GM12878 (cell line): ENCODE measurements around the gene NANOS1. TPM values are rescaled to one million over a fixed set of nuclear protein-coding genes. Genes with fewer than 3 reads are reported as not detected.

Experiments
- ATAC-seq: fragments of 200-7000 bp; cut with Tn5 transposase; 3 replicates; pipeline ENCODE4 v1.9.1; 2020; ENCODE audit warnings: mild to moderate bottlenecking, moderate library complexity
- BruUV-seq: library from RNA; stranded (reverse); fragments of 400-500 nt; replicated peaks from 2 replicates; lab custom pipeline; 2021; lab: Mats Ljungman, UMichigan
- CTCF ChIA-PET: fragments of 300-600 bp; sonication (Branson Sonifier 250); formaldehyde crosslinking; extraction: SDS; loops from one replicate; lab custom pipeline; 2021; ENCODE audit warnings: inconsistent platforms; lab: Yijun Ruan, JAX
- POLR2A ChIA-PET: fragments of 350-600 bp; formaldehyde crosslinking; extraction: SDS; loops from one replicate; lab custom pipeline; 2021; ENCODE audit warnings: inconsistent platforms; lab: Charles Lee
- RAD21 ChIA-PET: fragments of 300-600 bp; sonication (Branson Sonifier 250); formaldehyde crosslinking; loops from one replicate; lab custom pipeline; 2023; ENCODE audit warnings: antibody characterized with exemption; ENCODE audit not compliant: unreplicated experiment; lab: Charles Lee
- SMC1A ChIA-PET: fragments of 300-600 bp; sonication (Branson Sonifier 250); formaldehyde crosslinking; loops from one replicate; lab custom pipeline; 2023; ENCODE audit not compliant: unreplicated experiment, uncharacterized antibody; lab: Charles Lee
- DNase-seq: peaks from one replicate; pipeline ENCODE4 v3.0.0-alpha.2; 2011; ENCODE audit warnings: low read depth, low spot score
- FAIRE-seq: peaks from 3 replicates; lab custom pipeline; 2011; peaks lifted over from hg19 to GRCh38; lab: Jason Lieb, UNC
- H2AFZ ChIP-seq: 2 replicates; pipeline ENCODE4 v1.6.0; 2011; ENCODE audit warnings: low read depth, low read length, control low read depth; ENCODE audit not compliant: control insufficient read depth
- H3K27ac ChIP-seq: 2 replicates; pipeline ENCODE4 v1.5.1; 2011; ENCODE audit warnings: control low read depth; ENCODE audit not compliant: control insufficient read depth, insufficient read depth
- H3K27me3 ChIP-seq, 2 experiments: replicated peaks in 1 of 2; 2 replicates each; pipeline versions ENCODE4 v1.6.0 to v1.6.1; 2011; ENCODE audit warnings: low read length in 1 of 2; ENCODE audit not compliant: control insufficient read depth in 2 of 2, insufficient read depth in 2 of 2
- H3K36me3 ChIP-seq, 2 experiments: 2 replicates each; pipeline ENCODE4 v1.5.1; 2011; ENCODE audit warnings: low read length in 1 of 2; ENCODE audit not compliant: control insufficient read depth in 2 of 2, insufficient read depth in 2 of 2
- H3K4me1 ChIP-seq: 2 replicates; pipeline ENCODE4 v1.6.1; 2011; ENCODE audit warnings: mild to moderate bottlenecking, low read length, moderate library complexity, mixed read lengths; ENCODE audit not compliant: control insufficient read depth, insufficient read depth
- H3K4me2 ChIP-seq: 2 replicates; pipeline ENCODE4 v1.6.0; 2011; ENCODE audit warnings: control low read depth; ENCODE audit not compliant: control insufficient read depth, insufficient read depth
- H3K4me3 ChIP-seq: fragments of 200-600 bp; sonication (generic); 2 replicates; pipeline ENCODE4 v1.5.1; 2016
- H3K79me2 ChIP-seq: 2 replicates; pipeline ENCODE4 v1.6.0; 2011; ENCODE audit warnings: low read length; ENCODE audit not compliant: control insufficient read depth, insufficient read depth
- H3K9ac ChIP-seq: 2 replicates; pipeline ENCODE4 v1.8.0; 2011; ENCODE audit warnings: low read length, control low read depth, mixed read lengths; ENCODE audit not compliant: control insufficient read depth, insufficient read depth
- H3K9me3 ChIP-seq: replicated peaks from 3 replicates; pipeline ENCODE4 v1.5.1; 2011; ENCODE audit warnings: mild to moderate bottlenecking, low read length; ENCODE audit not compliant: control insufficient read depth, insufficient read depth
- H4K20me1 ChIP-seq: 2 replicates; pipeline ENCODE4 v1.6.0; 2011; ENCODE audit not compliant: control insufficient read depth, insufficient read depth
- EED ChIP-seq: sonication (generic); IDR thresholded peaks from 2 replicates; pipeline ENCODE4 v1.6.1; 2016; ENCODE audit warnings: antibody characterized with exemption, low read depth
- EP300 ChIP-seq, 2 experiments: fragments of 150-350 bp in 1 of 2; IDR thresholded peaks; 2 replicates each; pipeline ENCODE4 v1.6.1; 2011 to 2012; ENCODE audit warnings: low read depth in 2 of 2, low read length in 2 of 2, borderline replicate concordance in 1 of 2, improper control_type of control experiment in 1 of 2, inconsistent platforms in 1 of 2; ENCODE audit not compliant: control insufficient read depth in 1 of 2
- HCFC1 ChIP-seq: fragments of 150-350 bp; IDR thresholded peaks from 2 replicates; pipeline ENCODE4 v1.6.1; 2014; ENCODE audit warnings: low read length
- HDAC2 ChIP-seq: fragments of 200-600 bp; sonication (generic); IDR thresholded peaks from 2 replicates; pipeline ENCODE4 v1.6.1; 2017
- MTA3 ChIP-seq: IDR thresholded peaks from 2 replicates; pipeline ENCODE4 v1.6.1; 2012; ENCODE audit warnings: low read length, inconsistent platforms, borderline replicate concordance
- SUPT20H ChIP-seq: IDR thresholded peaks from 2 replicates; pipeline ENCODE4 v1.6.1; 2011; ENCODE audit warnings: low read depth, mild to moderate bottlenecking, low read length, moderate library complexity, borderline replicate concordance; ENCODE audit not compliant: control insufficient read depth
- TCF7 ChIP-seq: IDR thresholded peaks from 2 replicates; pipeline ENCODE4 v1.6.1; 2014; ENCODE audit warnings: antibody characterized with exemption, borderline replicate concordance
- ZNF207 ChIP-seq: fragments of 450-650 bp; IDR thresholded peaks from 2 replicates; pipeline ENCODE4 v1.6.1; 2014; ENCODE audit warnings: antibody characterized with exemption, mild to moderate bottlenecking, borderline replicate concordance
- ZNF274 ChIP-seq: IDR thresholded peaks from one replicate; pipeline ENCODE4 v1.8.0; 2011; ENCODE audit not compliant: insufficient read length, insufficient read depth
- WGBS: methylation state at CpG from one replicate; pipeline ENCODE4 v1.1.6; 2016; ENCODE audit warnings: low lambda C conversion rate; ENCODE audit not compliant: insufficient replicate concordance, insufficient coverage; ENCODE audit errors: missing lambda C conversion rate; 5-methylcytosine and 5-hydroxymethylcytosine counted together
- in situ Hi-C: fragments of 300-500 bp; cut with MboI; formaldehyde crosslinking; loops from 9 replicates; pipeline ENCODE4 v1.14.3; 2018; ENCODE audit warnings: mixed read lengths
- intact Hi-C: fragments of 100-400 bp; cut with micrococcal nuclease; formaldehyde crosslinking; loops from one replicate; pipeline ENCODE4 v1.14.2; 2022; ENCODE audit not compliant: unreplicated experiment
- polyA plus RNA-seq, 11 experiments: library from polyadenylated mRNA; depleted of rRNA in 4 of 11; unstranded in 6 of 11; stranded (reverse) in 5 of 11; fragments of >200 nt; fragmentation: Nextera tagmentation in 4 of 11; fragmentation: Illumina TruSeq in 1 of 11; extraction: Ambion mirVana in 4 of 11; extraction: Trizol in 1 of 11; gene quantifications; 1 replicate in 1 of 11; 2 replicates in 10 of 11; pipeline versions ENCODE4 v1.2.1 to v1.2.3, GENCODE V29; 2011 to 2016; ENCODE audit warnings: inconsistent platforms in 2 of 11, missing spikeins in 2 of 11, low read depth in 1 of 11
- total RNA-seq, 4 experiments: library from RNA; depleted of rRNA in 3 of 4; stranded (reverse); fragments of >200 nt in 3 of 4; fragmentation: Illumina TruSeq in 1 of 4; extraction: Trizol in 1 of 4; gene quantifications; 2 replicates each; pipeline versions ENCODE4 v1.2.1 to v1.2.3, GENCODE V29; 2013 to 2021
- TF ChIP-seq, protein P1 (sequence below): fragments of 450-650 bp; formaldehyde crosslinking; IDR thresholded peaks from 2 replicates; pipeline ENCODE4 v1.4.0; 2020; ENCODE audit warnings: mild to moderate bottlenecking, moderate library complexity
- TF ChIP-seq, protein P2 (sequence below): IDR thresholded peaks from 2 replicates; pipeline ENCODE4 v1.6.1; 2011; ENCODE audit warnings: low read depth, mild to moderate bottlenecking, low read length, moderate library complexity, borderline replicate concordance; ENCODE audit errors: extremely low read depth
- TF ChIP-seq, protein P3 (sequence below): IDR thresholded peaks from 2 replicates; pipeline ENCODE4 v1.6.1; 2011; ENCODE audit warnings: mild to moderate bottlenecking, low read depth, low read length, moderate library complexity; ENCODE audit not compliant: insufficient replicate concordance

NANOS1 gene
- total and polyA plus RNA-seq, 10 of the 15 experiments (the other 5 are each of a cell fraction or from before 2014, with no cell fraction given), result 0.03 to 0.55 (median 0.28) TPM; not detected in 2

DNA sequence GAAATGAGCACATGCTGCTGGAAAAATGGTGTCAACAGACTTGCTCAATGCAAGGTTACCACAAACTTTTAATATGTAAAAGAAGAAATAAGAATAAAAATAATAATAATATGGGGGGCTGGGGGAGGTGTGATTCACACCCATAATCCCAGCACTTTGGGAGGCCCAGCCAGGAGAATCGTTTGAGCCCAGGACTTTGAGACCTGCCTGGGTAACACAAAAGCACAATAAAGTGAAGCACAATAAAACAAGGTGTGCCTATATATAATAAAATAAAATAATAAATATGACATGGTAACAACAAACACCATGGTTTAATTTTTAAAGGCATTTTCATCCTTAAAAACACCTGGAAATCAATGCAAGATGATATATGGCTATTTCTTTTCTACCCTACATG lies 26.0 kb downstream of the NANOS1 start:
- in situ Hi-C loops (no loop called here), intact Hi-C loops (no loop called here)
- BruUV-seq, result no TSS peak
- RAD21 ChIA-PET, result no interaction called here
- DNase-seq (no peak), FAIRE-seq (no peak), ATAC-seq (no peak)
- WGBS, result 95% methylated on average over 1 of the region's 1 CpG
- no peak overlapping the region for H3K4me2 ChIP-seq
- no peak overlapping the region for H3K27ac ChIP-seq
- H3K4me1 ChIP-seq, result no peaks in the 10 kb centered on the region
- POLR2A ChIA-PET, result no interaction called here
- H3K27me3 ChIP-seq, result no peaks in the 10 kb centered on the region
- peaks cover 18 to 45% of the 10 kb centered on the region in 2 experiments for H3K36me3 ChIP-seq
- no peak overlapping the region for H3K4me3 ChIP-seq
- no peaks in the 10 kb centered on the region for H3K9me3 ChIP-seq
- no peaks in the 10 kb centered on the region; the same call in 1 of the 2 replicates for H3K79me2 ChIP-seq
- no peaks in the 10 kb centered on the region for H4K20me1 ChIP-seq
- H3K9ac ChIP-seq, result no peak overlapping the region
- CTCF ChIA-PET, result no interaction called here
- TF ChIP-seq EED (no peak), EP300 (IDR thresholded peaks at IDR 0.05; ENCODE audit: borderline replicate concordance in 1 of 2, control insufficient read depth in 1 of 2, low read depth in 2 of 2, low read length in 2 of 2) (no peak), ZNF207 (no peak), ZNF274 (no peak), HDAC2 (no peak), MTA3 (no peak), TCF7 (no peak), SUPT20H (no peak), HCFC1 (no peak)
- TF ChIP-seq, protein P1, sequence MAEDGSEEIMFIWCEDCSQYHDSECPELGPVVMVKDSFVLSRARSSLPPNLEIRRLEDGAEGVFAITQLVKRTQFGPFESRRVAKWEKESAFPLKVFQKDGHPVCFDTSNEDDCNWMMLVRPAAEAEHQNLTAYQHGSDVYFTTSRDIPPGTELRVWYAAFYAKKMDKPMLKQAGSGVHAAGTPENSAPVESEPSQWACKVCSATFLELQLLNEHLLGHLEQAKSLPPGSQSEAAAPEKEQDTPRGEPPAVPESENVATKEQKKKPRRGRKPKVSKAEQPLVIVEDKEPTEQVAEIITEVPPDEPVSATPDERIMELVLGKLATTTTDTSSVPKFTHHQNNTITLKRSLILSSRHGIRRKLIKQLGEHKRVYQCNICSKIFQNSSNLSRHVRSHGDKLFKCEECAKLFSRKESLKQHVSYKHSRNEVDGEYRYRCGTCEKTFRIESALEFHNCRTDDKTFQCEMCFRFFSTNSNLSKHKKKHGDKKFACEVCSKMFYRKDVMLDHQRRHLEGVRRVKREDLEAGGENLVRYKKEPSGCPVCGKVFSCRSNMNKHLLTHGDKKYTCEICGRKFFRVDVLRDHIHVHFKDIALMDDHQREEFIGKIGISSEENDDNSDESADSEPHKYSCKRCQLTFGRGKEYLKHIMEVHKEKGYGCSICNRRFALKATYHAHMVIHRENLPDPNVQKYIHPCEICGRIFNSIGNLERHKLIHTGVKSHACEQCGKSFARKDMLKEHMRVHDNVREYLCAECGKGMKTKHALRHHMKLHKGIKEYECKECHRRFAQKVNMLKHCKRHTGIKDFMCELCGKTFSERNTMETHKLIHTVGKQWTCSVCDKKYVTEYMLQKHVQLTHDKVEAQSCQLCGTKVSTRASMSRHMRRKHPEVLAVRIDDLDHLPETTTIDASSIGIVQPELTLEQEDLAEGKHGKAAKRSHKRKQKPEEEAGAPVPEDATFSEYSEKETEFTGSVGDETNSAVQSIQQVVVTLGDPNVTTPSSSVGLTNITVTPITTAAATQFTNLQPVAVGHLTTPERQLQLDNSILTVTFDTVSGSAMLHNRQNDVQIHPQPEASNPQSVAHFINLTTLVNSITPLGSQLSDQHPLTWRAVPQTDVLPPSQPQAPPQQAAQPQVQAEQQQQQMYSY (CRISPR knock-in tag), result no peak
- TF ChIP-seq, protein P2, sequence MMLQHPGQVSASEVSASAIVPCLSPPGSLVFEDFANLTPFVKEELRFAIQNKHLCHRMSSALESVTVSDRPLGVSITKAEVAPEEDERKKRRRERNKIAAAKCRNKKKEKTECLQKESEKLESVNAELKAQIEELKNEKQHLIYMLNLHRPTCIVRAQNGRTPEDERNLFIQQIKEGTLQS, result no peak
- TF ChIP-seq, protein P3, sequence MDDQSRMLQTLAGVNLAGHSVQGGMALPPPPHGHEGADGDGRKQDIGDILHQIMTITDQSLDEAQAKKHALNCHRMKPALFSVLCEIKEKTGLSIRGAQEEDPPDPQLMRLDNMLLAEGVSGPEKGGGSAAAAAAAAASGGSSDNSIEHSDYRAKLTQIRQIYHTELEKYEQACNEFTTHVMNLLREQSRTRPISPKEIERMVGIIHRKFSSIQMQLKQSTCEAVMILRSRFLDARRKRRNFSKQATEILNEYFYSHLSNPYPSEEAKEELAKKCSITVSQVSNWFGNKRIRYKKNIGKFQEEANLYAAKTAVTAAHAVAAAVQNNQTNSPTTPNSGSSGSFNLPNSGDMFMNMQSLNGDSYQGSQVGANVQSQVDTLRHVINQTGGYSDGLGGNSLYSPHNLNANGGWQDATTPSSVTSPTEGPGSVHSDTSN, result no peak
- SMC1A ChIA-PET, result no interaction called here
- H2AFZ ChIP-seq, result no peak overlapping the region
